ENCODE data around the gene CAMK1D.
"Not testable (repeated sequence)": the region's sequence is repeated elsewhere in the genome, so short reads cannot be mapped to it uniquely, and the experiment has no call there.

The CAMK1D gene

DNA sequence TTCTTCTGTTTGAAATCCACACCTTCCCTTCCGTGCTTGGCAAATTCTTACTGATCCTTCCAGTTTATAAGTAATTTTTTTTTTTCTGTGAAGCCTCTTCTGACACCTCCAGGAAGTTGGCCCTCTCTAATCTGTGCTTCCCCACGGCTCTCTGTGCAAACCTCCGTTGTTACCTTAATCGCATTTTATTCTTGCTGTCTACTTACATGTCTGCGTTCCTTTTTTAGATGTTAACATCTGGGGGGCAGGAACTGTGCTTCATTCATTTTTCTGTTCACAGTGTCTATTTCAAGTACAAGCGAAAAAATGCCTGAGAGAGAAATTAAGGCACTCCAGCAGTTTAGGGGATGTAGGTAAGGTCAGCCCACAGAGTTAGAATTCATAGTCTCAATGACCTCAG is 8.4 kb upstream of the CAMK1D start:
- no peak for DNase-seq (ENCODE audit: low read depth)

DNA sequence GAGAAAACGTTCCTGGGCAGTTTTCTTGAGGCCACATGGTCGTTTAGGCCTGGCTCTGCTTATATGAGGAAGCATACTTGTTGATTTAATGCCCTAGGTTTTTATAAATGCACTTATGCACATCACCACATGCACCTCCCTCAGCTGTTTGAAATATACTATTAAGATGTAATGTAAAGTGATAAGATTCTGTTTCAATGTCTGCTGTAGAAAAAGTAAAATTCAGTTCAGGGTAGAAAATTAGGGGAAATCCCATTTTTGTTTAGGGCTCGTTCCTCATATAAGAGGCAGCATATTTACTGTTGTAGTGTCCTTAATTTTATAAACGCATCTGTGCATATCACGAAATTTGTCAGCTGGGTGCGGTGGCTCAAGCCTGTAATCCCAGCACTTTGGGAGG is 7.8 kb upstream of the CAMK1D start:
- no peak for DNase-seq (ENCODE audit: low read depth)

DNA sequence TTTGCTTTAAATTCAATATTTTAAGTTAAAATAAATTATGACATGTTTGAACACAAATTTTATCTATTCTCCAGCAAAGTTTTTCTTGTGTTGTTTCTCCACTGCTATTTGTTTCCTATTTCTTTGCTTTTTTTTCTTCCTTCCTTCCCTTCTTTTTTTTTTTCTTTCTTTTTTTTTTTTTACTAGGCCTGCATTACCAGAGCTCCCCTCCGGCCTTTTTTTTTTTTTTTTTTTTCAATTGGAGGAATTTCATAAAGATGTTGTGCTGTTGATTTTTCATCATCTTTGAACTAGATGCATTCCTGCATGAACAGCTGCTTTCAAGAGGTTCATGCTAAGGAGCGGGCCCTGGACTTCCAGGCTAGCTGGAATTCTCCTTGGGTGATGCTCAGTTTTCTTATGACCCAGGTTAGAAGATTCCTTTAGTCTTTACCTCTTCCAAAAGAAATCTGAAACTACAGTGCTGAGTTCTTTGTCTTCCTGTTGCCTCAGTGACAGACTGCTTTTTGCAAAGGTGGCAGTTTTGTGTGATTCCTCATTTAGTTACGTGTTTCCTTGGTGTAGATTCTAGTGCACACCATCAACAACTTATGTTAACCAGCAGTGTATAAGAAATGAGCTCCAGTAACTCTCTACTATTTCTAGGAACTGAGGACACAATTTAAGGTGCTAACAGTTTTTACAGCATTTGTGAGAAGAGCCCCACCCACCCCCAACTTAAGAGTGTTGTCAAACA is 4.8 kb upstream of the CAMK1D start:
- no peak for DNase-seq (ENCODE audit: low read depth)

DNA sequence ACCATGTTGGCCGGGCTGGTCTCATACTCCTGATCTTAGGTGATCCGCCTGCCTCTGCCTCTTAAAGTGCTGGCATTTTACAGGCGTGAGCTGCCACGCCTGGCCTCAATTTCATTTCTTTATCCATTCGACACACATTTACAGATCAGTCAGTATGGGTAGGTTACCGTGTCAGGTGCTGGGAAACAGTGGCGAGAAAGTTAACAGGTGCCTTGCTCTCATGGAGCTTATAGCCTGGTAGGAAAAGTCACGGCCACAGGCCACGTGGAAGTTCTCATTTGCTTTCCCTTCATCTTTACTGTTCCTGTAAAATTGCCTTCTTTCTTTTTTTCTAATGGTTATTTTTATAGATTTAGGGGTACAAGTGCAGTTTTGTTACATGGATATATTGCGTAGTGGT is 2.6 kb upstream of the CAMK1D start:
- no peak for DNase-seq (ENCODE audit: low read depth)

DNA sequence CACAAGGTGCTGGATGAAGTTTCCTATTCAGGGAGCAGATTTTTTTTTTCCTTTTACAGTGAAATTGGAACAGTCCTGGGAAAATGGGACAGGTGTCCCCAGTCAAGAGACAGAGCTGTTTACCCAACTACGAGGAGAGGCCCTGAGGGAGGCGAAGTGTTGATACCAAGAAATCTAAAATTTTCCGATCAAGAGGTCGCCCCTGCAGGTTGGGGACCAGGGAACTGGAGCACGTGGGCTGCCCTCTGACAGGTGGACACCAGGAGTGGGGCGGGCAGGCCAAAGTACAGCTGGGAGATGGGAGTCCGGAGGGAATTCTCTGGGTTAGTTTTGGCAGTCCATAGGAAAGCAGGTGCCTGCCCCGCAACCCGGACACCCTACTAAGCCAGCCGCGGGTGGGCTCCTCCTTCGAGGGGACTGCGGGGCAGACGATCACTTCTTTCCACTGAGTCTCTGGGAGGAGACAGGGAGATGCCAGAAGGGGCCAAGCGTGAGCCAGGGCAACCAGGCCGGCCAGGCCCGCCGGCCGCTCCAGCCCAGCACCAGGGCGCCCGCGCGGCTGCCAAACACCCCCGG is 965 bp upstream of the CAMK1D start:
- DNase-seq (ENCODE audit: low read depth) = no peak

DNA sequence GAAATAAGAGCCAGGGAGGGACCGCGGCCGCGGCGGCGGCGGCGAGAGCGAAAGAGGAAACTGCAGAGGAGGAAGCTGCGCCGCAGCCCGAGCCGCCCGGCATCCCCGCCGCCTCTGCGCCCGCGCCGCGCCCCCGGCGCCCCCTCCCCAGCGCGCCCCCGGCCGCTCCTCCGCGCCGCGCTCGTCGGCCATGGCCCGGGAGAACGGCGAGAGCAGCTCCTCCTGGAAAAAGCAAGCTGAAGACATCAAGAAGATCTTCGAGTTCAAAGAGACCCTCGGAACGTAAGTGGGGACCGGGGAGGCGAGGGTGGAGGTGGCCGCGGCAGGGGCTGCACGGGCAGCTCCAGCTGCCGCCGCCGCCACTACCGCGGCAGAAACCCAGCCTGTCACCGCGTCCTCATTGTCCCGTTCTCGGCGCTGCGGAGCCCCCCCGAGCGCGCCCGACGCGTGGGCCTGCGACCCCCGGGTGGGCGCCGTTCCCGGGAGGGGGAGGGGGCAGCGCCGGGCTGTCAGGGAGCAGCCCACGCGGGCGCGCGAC is 351 bp downstream of the CAMK1D start:
- DNase-seq (ENCODE audit: low read depth) = no peak

DNA sequence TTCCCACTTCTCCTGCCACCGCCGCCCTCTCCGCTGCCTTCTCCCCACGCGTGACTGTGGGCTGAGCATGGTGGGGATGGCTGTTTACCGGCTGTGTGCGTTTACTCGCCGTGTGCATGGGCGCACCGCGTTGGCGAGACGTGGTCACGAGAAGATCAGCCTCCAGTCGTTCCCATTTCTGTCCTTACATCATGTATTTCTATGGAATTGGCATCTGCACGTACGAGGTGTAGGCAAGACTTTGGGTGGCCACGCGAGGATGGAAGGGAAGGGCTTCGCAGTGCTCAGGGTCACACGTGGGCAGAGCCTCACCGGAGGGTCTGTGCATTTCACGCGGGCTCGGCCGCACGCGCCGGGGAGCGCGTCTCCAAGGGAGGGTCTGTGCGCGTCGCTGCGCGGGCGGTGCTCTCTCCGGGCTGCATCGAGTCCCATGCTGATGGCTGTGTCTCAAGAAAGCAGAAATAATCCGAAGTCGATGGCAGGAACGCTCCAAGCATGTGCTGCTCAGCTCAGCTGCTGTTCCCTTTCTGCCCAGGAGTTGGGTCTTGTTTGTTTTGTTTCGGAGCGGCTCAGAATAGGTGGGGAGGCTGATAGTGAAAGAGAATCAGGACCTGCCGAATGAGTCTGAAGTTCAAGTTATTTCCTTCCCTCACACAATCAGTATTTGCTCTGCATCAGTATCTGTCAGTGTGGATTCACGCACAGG is 973 bp downstream of the CAMK1D start:
- DNase-seq (ENCODE audit: low read depth) = no peak

DNA sequence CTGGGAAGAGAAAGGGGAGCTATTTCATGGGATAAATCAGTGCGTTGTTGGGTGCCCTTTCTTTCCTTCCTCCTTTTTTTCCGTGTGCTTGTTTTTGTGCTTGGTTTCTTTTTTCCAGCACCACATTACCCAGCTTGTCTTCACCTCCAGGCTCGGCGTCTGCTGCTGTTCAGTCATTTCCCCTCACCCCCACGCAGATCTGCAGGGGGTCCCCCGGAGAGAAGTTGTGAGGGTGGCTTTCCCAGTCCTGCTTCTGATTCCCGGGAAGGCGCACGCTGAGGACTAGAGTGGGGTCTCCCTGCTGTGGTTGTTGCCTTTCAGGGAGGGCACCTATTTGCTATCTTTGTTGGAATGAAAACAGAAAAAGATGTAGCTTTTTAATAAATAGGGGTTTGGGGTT is 1.6 kb downstream of the CAMK1D start:
- DNase-seq (ENCODE audit: low read depth) = no peak

DNA sequence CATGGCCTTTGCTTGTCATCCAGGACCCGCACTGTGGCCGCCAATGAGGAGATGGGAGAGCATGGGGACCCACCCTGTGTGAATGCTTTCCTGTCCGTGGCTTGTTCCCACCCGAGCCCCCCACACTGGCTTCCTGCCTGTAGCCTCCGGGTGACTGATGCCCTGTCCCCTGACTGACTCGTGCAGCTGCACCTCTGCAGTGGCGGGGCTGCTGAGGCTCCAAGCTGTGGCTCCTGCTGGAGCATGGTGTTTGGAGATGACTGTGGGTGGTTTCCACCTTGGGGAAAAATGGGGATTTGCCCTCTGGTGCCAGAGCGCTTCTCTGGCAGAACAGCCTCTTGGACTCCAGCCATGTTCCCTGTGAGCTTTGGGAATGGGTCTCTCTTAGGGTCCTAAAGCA is 2.1 kb downstream of the CAMK1D start:
- no peak for DNase-seq (ENCODE audit: low read depth)

DNA sequence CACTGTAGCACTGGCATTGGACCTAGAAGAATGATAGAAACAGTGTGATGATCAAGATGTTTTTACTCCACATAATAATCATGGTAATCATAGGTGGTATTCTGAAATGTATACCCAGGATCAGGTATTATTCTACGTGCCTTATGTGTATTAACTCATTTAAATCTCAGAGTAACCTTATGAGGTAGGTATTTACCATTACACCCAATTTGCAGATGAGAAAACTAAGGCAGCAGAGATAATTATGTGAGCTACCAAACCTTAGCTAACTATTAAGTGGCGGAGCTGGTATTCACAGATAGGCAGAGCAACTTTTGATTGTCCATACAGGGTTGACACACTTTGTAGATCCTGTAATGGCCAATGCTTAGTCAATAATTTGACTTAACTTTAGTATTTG is 2.5 kb downstream of the CAMK1D start:
- DNase-seq (ENCODE audit: low read depth) = no peak

DNA sequence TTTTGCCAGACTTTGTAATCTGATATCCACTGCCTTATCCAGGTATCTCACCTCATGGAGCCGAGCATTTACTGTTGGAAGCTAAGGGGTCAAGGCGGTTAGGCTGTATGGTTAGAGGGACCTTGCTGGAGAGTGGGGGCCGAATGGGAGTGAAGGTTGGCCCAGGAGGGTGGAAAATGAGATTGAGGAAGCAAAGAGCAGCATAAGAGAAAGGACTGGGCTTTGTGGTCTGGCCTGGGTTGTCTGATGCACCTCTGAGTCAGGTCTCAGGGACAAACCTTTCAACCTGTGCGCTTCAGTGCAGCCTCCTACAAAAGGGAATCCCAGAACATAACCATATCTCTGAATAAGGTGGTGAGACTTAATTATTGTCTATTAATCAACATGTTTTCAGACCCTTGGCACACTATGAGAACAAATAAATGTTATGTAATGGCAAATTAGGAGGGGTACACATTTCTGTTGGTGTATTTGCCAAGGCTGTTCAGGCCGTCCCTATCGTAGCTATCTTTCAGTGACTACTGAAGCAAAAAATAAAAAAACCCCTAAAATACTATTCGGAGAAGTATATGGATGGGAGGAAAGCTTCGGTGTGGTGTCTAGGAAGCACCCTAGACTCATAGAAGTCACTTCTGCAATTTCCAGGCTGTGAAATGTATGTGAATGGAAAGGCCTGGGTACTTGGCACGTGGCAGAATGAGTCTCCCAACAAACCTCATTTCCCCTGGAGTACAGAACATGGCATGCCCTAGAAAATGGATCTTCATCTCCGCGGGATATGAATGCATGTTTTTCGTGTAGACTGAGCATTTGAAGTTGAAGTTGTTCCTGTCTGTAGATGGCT is 4.3 kb downstream of the CAMK1D start:
- no peak for DNase-seq (ENCODE audit: low read depth)

DNA sequence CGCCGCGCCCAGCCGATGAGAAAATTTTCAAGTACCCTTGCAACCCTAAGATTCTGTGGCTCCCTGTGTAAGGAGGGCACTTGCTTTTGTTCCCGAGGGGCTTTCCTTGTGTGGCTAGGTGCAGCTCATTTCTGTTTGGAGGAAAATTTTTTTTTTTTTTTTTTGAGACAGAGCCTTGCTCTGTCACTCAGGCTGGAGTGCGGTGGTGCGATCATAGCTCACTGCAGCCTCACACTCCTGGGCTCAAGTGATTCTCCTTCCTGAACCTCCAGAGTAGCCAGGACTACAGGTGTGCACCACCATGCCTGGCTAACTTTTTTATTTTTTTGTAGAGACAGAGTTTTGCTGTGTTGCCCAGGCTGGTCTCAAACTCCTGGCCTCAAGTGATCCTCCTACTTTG is 5.3 kb downstream of the CAMK1D start:
- DNase-seq (ENCODE audit: low read depth) = not testable (repeated sequence)

DNA sequence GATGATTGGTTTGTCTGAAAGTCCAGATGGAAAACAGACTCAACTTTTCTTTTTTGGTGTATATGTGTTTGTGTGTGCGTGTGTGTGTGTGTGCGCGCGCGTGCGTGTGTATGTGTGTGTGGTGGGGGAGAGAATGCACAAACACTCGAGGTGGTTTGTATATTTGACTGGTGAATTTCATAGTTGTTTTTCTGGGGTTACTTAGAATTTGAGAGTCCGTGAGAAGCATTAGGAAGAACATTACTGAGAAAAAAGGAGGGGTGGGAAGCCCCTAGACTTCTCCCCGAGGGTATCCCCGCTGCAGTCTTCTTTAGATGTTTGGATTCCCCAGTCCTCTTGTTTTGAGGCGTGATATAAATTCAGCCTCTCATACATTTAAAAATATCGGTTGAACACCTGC is 6.0 kb downstream of the CAMK1D start:
- DNase-seq (ENCODE audit: low read depth) = no peak

DNA sequence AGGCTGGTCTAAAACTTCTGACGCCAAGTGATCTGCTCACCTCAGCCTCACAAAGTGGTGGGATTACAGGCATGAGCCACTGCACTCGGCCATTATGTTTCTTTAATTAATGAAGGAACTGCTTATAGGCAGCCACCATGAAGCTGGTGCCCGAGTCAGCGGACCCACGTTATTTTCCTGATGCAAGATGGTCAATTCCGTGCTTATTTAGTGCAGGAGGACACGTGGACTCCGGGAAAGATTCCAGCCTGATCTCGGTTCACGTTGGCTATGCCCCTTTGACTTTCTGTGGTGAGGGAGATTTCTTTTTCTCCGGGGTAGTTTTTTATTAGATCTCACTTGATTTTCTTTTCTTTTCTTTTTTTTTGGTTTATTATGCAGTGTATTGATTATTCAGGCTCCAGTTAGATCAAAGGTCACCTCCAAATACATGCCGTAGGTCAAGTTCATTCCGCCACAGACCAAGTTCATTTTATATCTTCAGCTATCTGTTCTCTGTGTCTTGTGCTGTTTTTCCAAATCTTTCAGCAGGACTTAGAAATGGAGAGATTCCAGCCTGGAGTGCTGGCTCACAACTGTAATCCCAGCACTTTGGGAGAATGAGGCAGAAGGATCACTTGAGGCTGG is 8.3 kb downstream of the CAMK1D start:
- DNase-seq (ENCODE audit: low read depth) = no peak

DNA sequence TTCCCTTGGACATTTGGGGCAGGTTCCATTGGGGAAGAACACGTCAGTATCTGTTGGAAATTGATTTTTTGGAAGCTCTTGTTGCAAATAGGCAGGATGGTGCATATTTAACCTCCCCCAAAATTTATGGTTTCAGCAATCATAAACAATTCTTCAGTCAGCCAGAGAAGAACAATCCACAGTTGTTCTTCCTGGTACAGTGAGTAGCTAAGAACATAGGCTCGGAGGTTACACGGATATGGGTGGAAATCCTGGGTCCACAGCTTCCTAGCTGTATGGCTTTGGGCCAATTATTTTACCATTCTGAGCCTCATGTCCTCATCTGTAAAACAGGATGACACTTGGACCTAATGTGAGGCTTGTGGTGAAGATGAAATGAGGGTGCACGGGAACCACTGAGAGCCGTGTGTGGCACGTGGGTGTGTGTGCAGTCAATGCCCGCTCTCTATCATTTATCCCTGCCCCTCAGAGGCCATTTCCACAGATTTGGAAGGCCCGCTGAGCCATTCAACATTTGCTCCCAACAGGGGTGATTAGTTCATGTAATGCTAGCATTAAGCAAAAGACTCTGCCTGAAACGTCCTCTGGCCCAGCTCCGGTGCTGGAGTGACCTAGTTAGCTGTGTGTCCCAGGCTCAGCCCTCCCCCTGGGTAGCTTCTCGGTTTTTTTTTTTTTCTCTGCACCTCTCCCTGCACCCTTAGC is 9.7 kb downstream of the CAMK1D start:
- no peak for DNase-seq (ENCODE audit: low read depth)

DNA sequence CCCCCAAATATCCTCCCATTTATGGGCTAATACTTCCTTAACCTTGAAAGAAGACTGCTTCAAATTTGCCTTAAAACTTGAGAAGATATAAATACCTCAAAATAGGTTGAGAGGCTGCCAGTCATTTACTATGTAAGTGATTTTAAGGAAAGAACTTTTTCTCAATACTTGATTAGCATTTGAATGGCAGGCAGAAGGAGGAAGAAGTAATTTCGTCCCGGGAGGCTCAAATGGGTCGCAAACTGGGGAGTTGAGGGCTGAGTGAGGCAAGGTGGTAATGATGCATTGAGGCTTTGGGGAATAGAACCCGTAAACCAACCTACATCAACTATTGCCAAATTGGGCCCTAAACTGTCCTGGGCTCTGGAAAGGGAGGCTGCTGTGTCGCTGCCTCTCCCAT is 11.1 kb downstream of the CAMK1D start:
- DNase-seq (ENCODE audit: low read depth) = no peak

DNA sequence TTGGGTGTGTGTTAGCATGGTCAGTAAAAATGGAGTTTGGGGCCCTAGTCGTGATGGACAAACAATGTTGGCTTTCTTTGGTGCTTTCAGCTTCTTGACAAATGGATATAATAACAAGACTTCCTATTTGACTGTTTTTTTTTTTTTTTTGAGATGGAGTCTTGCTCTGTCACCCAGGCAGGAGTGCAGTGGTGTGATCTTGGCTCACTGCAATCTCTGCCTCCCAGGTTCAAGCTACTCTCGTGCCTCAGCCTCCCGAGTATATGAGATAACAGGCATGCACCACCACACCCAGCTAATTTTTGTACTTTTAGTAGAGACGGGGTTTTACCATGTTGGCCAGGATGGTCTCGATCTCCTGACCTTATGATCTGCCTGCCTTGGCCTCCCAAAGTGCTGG is 11.8 kb downstream of the CAMK1D start:
- not testable (repeated sequence) for DNase-seq (ENCODE audit: low read depth)

DNA sequence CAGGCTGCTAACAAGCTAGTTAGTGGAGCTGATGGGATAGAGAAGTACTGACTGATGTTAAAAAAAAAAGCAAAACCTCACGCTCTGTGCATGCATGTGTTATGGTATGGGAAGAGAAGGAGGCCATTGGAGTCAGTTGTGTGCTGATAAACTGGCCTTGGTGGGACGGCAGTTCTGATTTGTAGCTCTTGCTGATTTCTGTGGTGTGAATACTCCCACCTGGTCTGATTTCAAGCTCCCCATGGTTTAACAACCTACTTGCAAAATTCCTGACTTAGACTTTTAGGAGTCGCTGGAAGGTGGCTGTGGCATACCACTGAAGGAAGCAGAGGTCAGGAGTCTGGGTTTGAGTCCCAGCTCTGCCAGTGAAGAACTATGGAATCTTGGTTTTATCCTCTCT is 15.2 kb downstream of the CAMK1D start:
- no peak for DNase-seq (ENCODE audit: low read depth)

DNA sequence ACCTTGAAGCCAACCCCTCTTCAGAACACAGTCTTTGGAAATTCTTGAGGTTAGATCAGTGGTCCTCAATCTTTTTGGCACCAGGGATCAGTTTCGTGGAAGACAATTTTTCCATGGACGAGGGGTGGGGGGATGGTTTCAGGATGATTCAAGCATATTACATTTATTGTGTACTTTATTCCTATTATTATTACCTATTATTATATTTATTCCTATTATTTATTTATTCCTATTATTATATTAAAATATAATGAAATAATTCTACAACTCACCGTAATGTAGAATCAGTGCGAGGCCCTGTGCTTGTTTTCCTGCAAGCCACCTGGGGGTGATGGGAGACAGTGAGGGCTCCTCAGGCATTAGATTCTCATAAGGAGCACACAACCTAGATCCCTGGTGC is 17.9 kb downstream of the CAMK1D start:
- no peak for DNase-seq (ENCODE audit: low read depth)

DNA sequence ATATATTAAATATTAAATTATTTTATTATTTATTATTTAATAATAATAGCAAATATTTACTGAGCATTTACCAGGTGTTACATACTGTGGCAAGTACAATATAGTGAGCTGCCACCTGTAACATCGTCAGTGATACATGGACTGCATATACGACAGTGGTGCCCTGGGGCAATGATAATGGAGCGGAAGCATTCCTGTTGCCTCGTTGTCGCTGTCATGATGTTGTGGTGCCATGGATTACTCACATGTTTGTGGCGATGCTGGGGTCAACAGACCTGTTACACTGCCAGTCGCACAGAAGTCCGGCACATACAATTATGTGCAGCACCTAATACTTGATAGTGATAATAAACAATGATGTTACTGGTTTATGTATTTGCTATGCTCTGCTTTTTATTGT is 20.6 kb downstream of the CAMK1D start:
- DNase-seq (ENCODE audit: low read depth) = no peak

DNA sequence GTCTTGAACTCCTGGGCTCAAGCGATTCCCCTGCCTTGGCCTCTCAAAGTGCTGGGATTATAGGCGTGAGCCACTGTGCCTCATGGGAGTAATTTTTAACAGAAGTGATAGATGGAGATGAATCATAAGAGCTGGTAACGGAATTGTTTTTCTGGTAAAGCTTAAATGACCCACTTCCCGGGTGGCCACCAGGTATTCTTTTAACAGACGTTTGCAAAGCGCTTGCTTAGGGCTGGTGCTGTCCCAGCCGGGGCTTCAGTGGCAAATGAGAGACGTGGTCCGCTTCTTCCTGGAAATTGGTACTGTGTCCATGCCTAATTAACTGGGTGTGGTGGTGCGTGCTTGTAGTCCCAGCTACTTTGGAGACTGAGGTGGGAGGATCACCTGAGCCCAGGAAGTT is 23.5 kb downstream of the CAMK1D start:
- DNase-seq (ENCODE audit: low read depth) = no peak

Measured in fibroblast of the conjunctiva (primary cell).